HL-60 (cell line): ENCODE data around the gene RBPJL.
"Not testable (repeated sequence)": the region's sequence is repeated elsewhere in the genome, so short reads cannot be mapped to it uniquely, and the experiment has no call there.

Experiments
- DNase-seq, 2 experiments: peaks; one replicate each; pipeline ENCODE4 v3.0.0-alpha.2; 2010 to 2020; ENCODE audit warnings: low read depth in 1 of 2, low spot score in 1 of 2
- H3K27ac ChIP-seq: fragments of 250-450 bp; sonication (Bioruptor Pico); replicated peaks from 2 replicates; pipeline ENCODE4 v1.5.1; 2020; ENCODE audit warnings: mild to moderate bottlenecking, moderate library complexity
- H3K27me3 ChIP-seq: fragments of 250-450 bp; sonication (Bioruptor Pico); 2 replicates; pipeline ENCODE4 v1.5.1; 2021; ENCODE audit warnings: mild to moderate bottlenecking, moderate library complexity; ENCODE audit not compliant: insufficient read depth, poor library complexity, severe bottlenecking
- H3K4me3 ChIP-seq: replicated peaks from 2 replicates; pipeline ENCODE4 v1.5.1; 2011; ENCODE audit warnings: mild to moderate bottlenecking, control low read depth, low read length; ENCODE audit not compliant: insufficient read depth
- GABPA ChIP-seq: IDR thresholded peaks from 2 replicates; pipeline ENCODE4 v1.6.1; 2012; ENCODE audit warnings: low read depth
- POLR2AphosphoS5 ChIP-seq: IDR thresholded peaks from 2 replicates; pipeline ENCODE4 v1.6.1; 2012; ENCODE audit warnings: low read depth
- SPI1 ChIP-seq: IDR thresholded peaks from 2 replicates; pipeline ENCODE4 v1.6.1; 2012; ENCODE audit warnings: low read depth, mild to moderate bottlenecking, borderline replicate concordance
- TF ChIP-seq, protein P1 (sequence below): IDR thresholded peaks from 2 replicates; pipeline ENCODE4 v1.6.1; 2012; ENCODE audit warnings: low read depth; ENCODE audit not compliant: insufficient replicate concordance
- TF ChIP-seq, protein P2 (sequence below): IDR thresholded peaks from one replicate; pipeline ENCODE4 v1.5.1; 2011; ENCODE audit warnings: low read length, control low read depth, inconsistent platforms; ENCODE audit not compliant: insufficient read depth

RBPJL gene

DNA sequence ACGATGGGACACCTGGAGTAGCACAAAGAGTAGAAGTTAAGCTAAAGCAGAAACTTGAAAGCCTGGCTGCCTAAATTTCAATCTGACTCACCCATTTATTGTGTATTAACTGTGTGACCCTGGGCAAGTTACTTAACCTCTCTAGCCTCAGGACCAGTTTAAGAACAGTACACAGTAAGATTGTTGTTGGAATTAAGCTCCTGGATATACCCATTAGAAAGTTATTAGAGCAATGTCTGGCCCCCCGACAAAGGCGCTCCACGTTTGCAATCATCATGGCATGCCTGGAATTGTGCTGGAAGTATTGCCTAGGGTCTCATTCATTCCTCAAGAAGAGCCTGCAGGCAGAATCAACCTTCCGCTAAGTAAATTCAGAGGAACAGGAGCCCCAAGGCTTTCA lies 40.2 kb downstream of the RBPJL start:
- Histone ChIP-seq H3K27me3 (peaks cover 10% of the 10 kb centered on the region), H3K4me3 (no peak overlapping the region), H3K27ac (no peak overlapping the region)
- TF ChIP-seq, protein P1, sequence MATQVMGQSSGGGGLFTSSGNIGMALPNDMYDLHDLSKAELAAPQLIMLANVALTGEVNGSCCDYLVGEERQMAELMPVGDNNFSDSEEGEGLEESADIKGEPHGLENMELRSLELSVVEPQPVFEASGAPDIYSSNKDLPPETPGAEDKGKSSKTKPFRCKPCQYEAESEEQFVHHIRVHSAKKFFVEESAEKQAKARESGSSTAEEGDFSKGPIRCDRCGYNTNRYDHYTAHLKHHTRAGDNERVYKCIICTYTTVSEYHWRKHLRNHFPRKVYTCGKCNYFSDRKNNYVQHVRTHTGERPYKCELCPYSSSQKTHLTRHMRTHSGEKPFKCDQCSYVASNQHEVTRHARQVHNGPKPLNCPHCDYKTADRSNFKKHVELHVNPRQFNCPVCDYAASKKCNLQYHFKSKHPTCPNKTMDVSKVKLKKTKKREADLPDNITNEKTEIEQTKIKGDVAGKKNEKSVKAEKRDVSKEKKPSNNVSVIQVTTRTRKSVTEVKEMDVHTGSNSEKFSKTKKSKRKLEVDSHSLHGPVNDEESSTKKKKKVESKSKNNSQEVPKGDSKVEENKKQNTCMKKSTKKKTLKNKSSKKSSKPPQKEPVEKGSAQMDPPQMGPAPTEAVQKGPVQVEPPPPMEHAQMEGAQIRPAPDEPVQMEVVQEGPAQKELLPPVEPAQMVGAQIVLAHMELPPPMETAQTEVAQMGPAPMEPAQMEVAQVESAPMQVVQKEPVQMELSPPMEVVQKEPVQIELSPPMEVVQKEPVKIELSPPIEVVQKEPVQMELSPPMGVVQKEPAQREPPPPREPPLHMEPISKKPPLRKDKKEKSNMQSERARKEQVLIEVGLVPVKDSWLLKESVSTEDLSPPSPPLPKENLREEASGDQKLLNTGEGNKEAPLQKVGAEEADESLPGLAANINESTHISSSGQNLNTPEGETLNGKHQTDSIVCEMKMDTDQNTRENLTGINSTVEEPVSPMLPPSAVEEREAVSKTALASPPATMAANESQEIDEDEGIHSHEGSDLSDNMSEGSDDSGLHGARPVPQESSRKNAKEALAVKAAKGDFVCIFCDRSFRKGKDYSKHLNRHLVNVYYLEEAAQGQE, result no peak
- TF ChIP-seq SPI1 (no peak), POLR2AphosphoS5 (no peak), GABPA (no peak)
- TF ChIP-seq, protein P2, sequence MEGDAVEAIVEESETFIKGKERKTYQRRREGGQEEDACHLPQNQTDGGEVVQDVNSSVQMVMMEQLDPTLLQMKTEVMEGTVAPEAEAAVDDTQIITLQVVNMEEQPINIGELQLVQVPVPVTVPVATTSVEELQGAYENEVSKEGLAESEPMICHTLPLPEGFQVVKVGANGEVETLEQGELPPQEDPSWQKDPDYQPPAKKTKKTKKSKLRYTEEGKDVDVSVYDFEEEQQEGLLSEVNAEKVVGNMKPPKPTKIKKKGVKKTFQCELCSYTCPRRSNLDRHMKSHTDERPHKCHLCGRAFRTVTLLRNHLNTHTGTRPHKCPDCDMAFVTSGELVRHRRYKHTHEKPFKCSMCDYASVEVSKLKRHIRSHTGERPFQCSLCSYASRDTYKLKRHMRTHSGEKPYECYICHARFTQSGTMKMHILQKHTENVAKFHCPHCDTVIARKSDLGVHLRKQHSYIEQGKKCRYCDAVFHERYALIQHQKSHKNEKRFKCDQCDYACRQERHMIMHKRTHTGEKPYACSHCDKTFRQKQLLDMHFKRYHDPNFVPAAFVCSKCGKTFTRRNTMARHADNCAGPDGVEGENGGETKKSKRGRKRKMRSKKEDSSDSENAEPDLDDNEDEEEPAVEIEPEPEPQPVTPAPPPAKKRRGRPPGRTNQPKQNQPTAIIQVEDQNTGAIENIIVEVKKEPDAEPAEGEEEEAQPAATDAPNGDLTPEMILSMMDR, result no peak
- DNase-seq, result no peak

DNA sequence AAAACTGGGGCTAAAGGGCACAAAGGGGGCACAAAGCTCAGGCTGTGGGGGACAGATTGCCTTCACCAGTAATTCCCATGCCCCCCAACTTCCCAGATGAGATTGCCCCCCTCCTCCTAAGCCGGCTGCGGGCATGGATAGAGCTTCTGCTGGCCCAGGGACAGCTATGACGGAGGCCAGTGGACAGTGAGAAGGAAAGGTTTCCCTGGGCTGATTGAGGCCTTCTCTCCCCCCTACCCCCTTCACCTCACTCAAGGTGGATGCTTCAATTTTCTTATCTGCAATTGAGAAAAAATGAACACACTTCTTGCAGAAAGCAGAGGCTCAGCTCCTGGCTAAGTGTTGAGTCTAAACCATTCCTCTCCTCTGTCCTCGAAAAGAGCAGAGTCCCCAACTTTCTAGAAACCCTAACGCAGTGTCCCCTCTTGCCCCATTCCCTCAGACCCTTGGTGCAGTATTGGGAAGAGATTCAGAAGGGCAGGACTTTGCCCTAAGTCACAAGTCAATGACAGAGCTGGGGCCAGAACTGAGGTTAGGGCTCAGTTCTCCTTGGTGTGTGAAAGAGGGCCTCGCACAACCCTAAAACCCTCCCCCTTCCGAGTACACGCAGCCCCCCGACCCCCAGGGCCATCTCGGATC lies 40.8 kb downstream of the RBPJL start:
- peaks cover 10% of the 10 kb centered on the region for H3K27me3 ChIP-seq
- DNase-seq, result no peak
- H3K27ac ChIP-seq, result no peak overlapping the region
- TF ChIP-seq SPI1, result no peak
- TF ChIP-seq, protein P1, result no peak
- peak overlapping the region; percentile 38; the same call in 1 of the 2 replicates for H3K4me3 ChIP-seq

DNA sequence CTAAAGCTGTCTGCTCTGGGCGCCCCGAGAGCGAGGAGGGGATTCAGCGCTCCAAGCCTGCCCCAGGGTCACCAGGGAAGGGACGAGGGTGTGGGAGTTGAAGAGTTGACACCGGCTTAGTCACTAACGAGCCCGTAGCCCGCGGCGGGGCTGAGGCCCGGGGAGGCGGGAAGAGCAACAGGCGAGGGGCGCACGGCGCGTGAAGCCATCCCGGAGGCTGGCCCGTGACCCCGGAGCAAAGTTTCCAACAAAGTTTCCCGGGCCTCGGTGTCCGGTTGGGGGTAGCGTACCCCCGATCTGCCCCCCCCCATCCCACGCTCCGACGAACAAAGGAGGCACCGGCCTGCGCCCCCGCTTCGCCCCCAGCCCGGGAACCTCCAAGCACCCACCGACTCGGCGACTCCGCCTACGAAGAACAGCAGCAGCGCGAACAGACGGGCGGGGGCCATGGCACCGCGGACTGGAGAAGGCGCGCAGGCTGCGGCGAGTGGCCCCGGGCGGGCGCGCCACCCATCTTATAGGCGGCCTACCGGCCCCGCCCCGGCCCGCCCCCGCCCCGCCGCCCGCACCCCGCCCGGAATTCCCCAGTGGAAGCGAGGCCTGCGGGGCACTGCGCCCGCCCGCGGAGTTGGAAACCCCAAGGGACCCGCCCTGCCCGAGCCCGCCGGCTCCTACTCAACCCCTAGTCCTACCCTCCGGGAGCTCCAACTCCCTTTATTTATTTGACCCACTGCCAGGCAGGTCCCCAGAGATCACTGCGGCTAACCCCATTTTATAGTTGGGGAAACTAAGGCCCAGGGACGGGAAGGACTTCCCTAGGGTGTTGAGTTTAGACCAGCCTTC lies 41.5 kb downstream of the RBPJL start, which contains the start of gene SDC4:
TSS of gene SDC4 (minus strand) at position 489 of the 843 bp plus-strand sequence. CDS start at position 449, 40 bp downstream.
- TF ChIP-seq POLR2AphosphoS5 (no peak), GABPA (no peak)
- TF ChIP-seq, protein P2, result no peak
- Histone ChIP-seq H3K4me3 (peak within 1 kb of the TSS; percentile 38), H3K27me3 (peaks cover 10% of the 10 kb centered on the region), H3K27ac (no peak within 1 kb of the TSS)
- DNase-seq, result no peak

DNA sequence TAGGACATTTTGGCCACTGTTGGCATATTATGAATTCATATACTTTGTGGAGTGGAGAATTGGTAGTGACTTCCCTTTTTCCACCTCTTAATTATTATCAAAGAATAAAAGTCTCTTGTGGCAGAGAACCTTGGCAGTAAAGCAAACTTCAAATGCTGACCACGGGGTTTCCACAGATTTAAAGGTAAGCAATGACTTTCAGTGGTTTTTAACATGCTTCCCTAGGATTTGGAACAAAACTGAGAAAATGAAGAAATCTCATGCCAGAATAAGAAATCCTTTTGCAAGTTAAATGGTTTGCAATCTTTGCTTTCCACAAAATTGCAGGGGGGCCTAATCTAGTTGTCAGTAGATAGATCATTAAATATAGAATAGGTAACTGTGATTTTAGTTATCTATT lies 43.6 kb downstream of the RBPJL start:
- TF ChIP-seq, protein P2, result no peak
- peak; percentile 65 for TF ChIP-seq SPI1
- Histone ChIP-seq H3K27me3 (peaks cover 10% of the 10 kb centered on the region), H3K27ac (no peak overlapping the region), H3K4me3 (no peak overlapping the region)
- DNase-seq, result no peak

DNA sequence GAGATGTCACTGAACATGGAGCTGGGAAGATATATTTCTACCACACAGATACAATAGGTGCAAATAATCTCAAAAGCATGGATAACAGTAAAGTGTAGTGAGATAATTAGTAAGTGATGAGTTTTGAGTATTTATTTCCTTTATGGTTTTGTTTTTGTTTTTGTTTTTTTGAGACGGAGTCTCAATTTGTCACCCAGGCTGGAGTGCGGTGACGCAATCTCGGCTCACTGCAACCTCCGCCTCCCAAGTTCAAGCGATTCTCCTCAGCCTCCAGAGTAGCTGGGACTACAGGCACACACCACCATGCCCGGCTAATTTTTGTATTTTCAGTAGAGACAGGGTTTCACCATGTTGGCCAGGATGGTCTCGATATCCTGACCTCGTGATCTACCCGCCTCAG lies 44.2 kb downstream of the RBPJL start:
- not testable (repeated sequence) for H3K27me3 ChIP-seq, H3K4me3 ChIP-seq, DNase-seq, H3K27ac ChIP-seq
